Measurements from ENCODE around the gene LRMDA. TPM values are rescaled to one million over a fixed set of nuclear protein-coding genes. Genes with fewer than 3 reads are reported as not detected.

Gene LRMDA
- total RNA-seq, 5 donors from 2014 or later (not counting 1 experiment from before 2014, with no cell fraction given) = 0.30 to 1.2 TPM; not detected in 3

DNA sequence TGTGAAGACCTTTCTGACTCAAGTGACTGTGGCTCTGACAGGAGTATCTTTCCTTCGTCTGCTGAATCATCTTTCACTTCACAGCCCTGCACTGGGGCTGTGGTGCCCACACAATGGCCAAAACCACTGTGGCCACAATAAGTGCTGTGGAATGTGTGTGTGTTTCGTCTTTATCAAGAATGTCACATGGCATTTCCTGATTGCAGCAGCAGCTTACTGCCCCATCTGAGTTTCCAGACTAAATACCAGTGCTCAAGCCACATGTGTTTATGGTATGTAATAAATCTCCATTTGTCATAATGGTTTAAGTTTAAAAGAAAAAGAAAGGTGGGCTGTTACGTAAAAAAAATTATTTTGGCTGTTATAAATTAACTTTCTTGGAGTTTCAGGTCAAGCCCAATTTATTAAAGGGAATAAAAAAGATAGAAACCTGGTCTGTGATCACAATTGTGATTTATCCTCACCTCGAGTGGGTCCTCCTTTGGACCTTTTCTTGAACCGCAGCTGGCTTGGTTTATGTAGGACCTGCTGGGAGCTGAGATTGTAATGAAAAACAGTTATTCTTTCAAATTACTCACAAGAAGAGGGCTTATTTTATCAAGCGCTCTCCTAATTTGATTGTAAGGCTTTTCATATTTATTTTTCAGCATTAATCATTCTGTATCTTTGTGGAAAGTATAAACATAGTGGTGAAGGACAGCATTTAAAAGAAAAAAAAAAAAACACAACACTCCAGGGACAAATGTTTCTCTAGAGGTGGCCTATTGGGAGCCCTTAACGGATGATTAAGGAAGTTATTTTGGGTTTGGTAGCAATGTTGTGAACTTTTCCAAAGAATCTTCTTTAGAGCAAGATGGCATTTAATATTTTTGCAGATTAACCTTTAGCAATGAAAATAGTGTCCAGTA lies 116.2 kb downstream of the LRMDA start:
- Mint-ChIP-seq H3K4me3 (no peak overlapping the region), H3K9me3 (peaks cover 4 to 7% (median 4%) of the 10 kb centered on the region in 3 donors), H3K36me3 (no peaks in the 10 kb centered on the region), H3K4me1 (no peaks in the 10 kb centered on the region), H3K27ac (no peak overlapping the region), H3K27me3 (peaks cover 24 to 29% of the 10 kb centered on the region in 2 donors)
- Histone ChIP-seq H3K27ac (ENCODE audit: low read length) (no peak overlapping the region), H3K27me3 (replicated peaks in 1 of 2; ENCODE audit: control insufficient read depth in 2 of 2, extremely low read depth in 1 of 2, insufficient read depth in 2 of 2, low read length in 1 of 2) (peaks cover 0 to 1% of the 10 kb centered on the region in 2 experiments), H3K36me3 (ENCODE audit: control insufficient read depth in 2 of 2, extremely low read depth in 1 of 2, insufficient read depth in 1 of 2, low read length in 1 of 2) (no peaks in the 10 kb centered on the region), H3K9me3 (no peaks in the 10 kb centered on the region), H3K4me1 (ENCODE audit: control insufficient read depth in 1 of 2, extremely low read depth in 1 of 2, insufficient read depth in 2 of 2, low read length in 2 of 2) (no peaks in the 10 kb centered on the region), H3K4me3 (ENCODE audit: control insufficient read depth in 1 of 2, extremely low read depth in 1 of 2, low read length in 1 of 2) (no peak overlapping the region)
- ChIA-PET CTCF (no interaction called here), POLR2A (no interaction called here)
- 17% methylated on average over 1 of the region's 7 CpGs for WGBS (ENCODE audit: insufficient coverage)
- no peak for ATAC-seq (replicated peaks in 1 of 4)
- no peak for DNase-seq

GRCh38 chr10:75548356-75548755 lies 116.9 kb downstream of the LRMDA start:
- CTCF ChIA-PET = no interaction called here
- Mint-ChIP-seq H3K27ac (no peak overlapping the region), H3K36me3 (no peaks in the 10 kb centered on the region), H3K27me3 (peaks cover 24 to 27% of the 10 kb centered on the region in 2 donors), H3K9me3 (peaks cover 4 to 7% (median 4%) of the 10 kb centered on the region in 3 donors), H3K4me3 (no peak overlapping the region), H3K4me1 (no peaks in the 10 kb centered on the region)
- POLR2A ChIA-PET = no interaction called here
- DNase-seq = no peak
- Histone ChIP-seq H3K4me1 (ENCODE audit: control insufficient read depth in 1 of 2, extremely low read depth in 1 of 2, insufficient read depth in 2 of 2, low read length in 2 of 2) (no peaks in the 10 kb centered on the region), H3K27ac (ENCODE audit: low read length) (no peak overlapping the region), H3K9me3 (no peaks in the 10 kb centered on the region), H3K27me3 (replicated peaks in 1 of 2; ENCODE audit: control insufficient read depth in 2 of 2, extremely low read depth in 1 of 2, insufficient read depth in 2 of 2, low read length in 1 of 2) (no peaks in the 10 kb centered on the region), H3K36me3 (ENCODE audit: control insufficient read depth in 2 of 2, extremely low read depth in 1 of 2, insufficient read depth in 1 of 2, low read length in 1 of 2) (no peaks in the 10 kb centered on the region), H3K4me3 (ENCODE audit: control insufficient read depth in 1 of 2, extremely low read depth in 1 of 2, low read length in 1 of 2) (no peak overlapping the region)
- no peak for ATAC-seq (replicated peaks in 1 of 4)
- no CpG with 5 or more reads among the region's 1 CpG for WGBS (ENCODE audit: insufficient coverage)

GRCh38 chr10:75550191-75550590 lies 118.8 kb downstream of the LRMDA start:
- Histone ChIP-seq H3K4me1 (ENCODE audit: control insufficient read depth in 1 of 2, extremely low read depth in 1 of 2, insufficient read depth in 2 of 2, low read length in 2 of 2) (no peaks in the 10 kb centered on the region), H3K4me3 (ENCODE audit: control insufficient read depth in 1 of 2, extremely low read depth in 1 of 2, low read length in 1 of 2) (no peak overlapping the region), H3K36me3 (ENCODE audit: control insufficient read depth in 2 of 2, extremely low read depth in 1 of 2, insufficient read depth in 1 of 2, low read length in 1 of 2) (no peaks in the 10 kb centered on the region), H3K27ac (ENCODE audit: low read length) (no peak overlapping the region), H3K27me3 (replicated peaks in 1 of 2; ENCODE audit: control insufficient read depth in 2 of 2, extremely low read depth in 1 of 2, insufficient read depth in 2 of 2, low read length in 1 of 2) (no peaks in the 10 kb centered on the region), H3K9me3 (no peaks in the 10 kb centered on the region)
- Mint-ChIP-seq H3K27me3 (peaks cover 24 to 27% of the 10 kb centered on the region in 2 donors), H3K36me3 (no peaks in the 10 kb centered on the region), H3K9me3 (peaks cover 4 to 7% (median 4%) of the 10 kb centered on the region in 3 donors), H3K4me3 (no peak overlapping the region), H3K27ac (no peak overlapping the region), H3K4me1 (no peaks in the 10 kb centered on the region)
- no peak for ATAC-seq (replicated peaks in 1 of 4)
- ChIA-PET CTCF (no interaction called here), POLR2A (no interaction called here)
- DNase-seq = no peak

DNA sequence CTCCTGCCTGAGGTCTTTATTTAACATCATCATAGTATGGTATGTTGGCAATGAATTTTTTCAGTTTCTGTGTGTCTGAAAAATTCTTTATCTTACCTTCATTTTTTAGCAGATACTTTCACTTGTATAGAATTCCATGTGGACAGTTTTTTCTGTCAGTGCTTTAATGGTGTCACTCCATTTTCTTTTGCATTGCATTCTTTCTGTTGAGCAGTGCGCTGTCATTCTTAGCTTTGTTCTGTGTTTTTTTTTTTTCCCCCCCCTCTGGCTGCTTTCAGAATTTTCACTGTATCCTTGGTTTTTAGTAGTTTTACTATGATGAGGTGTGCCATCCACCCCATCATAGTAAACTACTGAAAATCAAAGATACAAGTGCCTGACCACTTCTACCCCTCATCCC lies 120.7 kb downstream of the LRMDA start:
- H3K27ac Mint-ChIP-seq = no peak overlapping the region
- CTCF ChIA-PET = no interaction called here
- H3K36me3 Mint-ChIP-seq = no peaks in the 10 kb centered on the region
- POLR2A ChIA-PET = no interaction called here
- Histone ChIP-seq H3K9me3 (no peaks in the 10 kb centered on the region), H3K4me3 (ENCODE audit: control insufficient read depth in 1 of 2, extremely low read depth in 1 of 2, low read length in 1 of 2) (no peak overlapping the region), H3K4me1 (ENCODE audit: control insufficient read depth in 1 of 2, extremely low read depth in 1 of 2, insufficient read depth in 2 of 2, low read length in 2 of 2) (no peaks in the 10 kb centered on the region), H3K27ac (ENCODE audit: low read length) (no peak overlapping the region), H3K27me3 (replicated peaks in 1 of 2; ENCODE audit: control insufficient read depth in 2 of 2, extremely low read depth in 1 of 2, insufficient read depth in 2 of 2, low read length in 1 of 2) (no peaks in the 10 kb centered on the region), H3K36me3 (ENCODE audit: control insufficient read depth in 2 of 2, extremely low read depth in 1 of 2, insufficient read depth in 1 of 2, low read length in 1 of 2) (no peaks in the 10 kb centered on the region)
- H3K4me3 Mint-ChIP-seq = no peak overlapping the region
- WGBS (ENCODE audit: insufficient coverage) = no CpG with 5 or more reads among the region's 1 CpG
- no peak for ATAC-seq (replicated peaks in 1 of 4)
- H3K9me3 Mint-ChIP-seq = peaks cover 4 to 7% (median 4%) of the 10 kb centered on the region in 3 donors
- H3K27me3 Mint-ChIP-seq = peaks cover 16 to 20% of the 10 kb centered on the region in 2 donors
- no peaks in the 10 kb centered on the region for H3K4me1 Mint-ChIP-seq
- DNase-seq = no peak

GRCh38 chr10:75553550-75553949 lies 122.1 kb downstream of the LRMDA start:
- H3K36me3 Mint-ChIP-seq = no peaks in the 10 kb centered on the region
- ATAC-seq (replicated peaks in 1 of 4) (no peak), DNase-seq (no peak)
- WGBS (ENCODE audit: insufficient coverage) = no CpG with 5 or more reads among the region's 1 CpG
- H3K9me3 Mint-ChIP-seq = peaks cover 4 to 7% (median 4%) of the 10 kb centered on the region in 3 donors
- H3K27me3 ChIP-seq (replicated peaks in 1 of 2; ENCODE audit: control insufficient read depth in 2 of 2, extremely low read depth in 1 of 2, insufficient read depth in 2 of 2, low read length in 1 of 2) = no peaks in the 10 kb centered on the region
- ChIA-PET CTCF (no interaction called here), POLR2A (no interaction called here)
- peaks cover 9 to 12% of the 10 kb centered on the region in 2 donors for H3K27me3 Mint-ChIP-seq
- H3K4me1 Mint-ChIP-seq = no peaks in the 10 kb centered on the region
- no peak overlapping the region for H3K4me3 Mint-ChIP-seq
- no peak overlapping the region for H3K4me3 ChIP-seq (ENCODE audit: control insufficient read depth in 1 of 2, extremely low read depth in 1 of 2, low read length in 1 of 2)
- H3K36me3 ChIP-seq (ENCODE audit: control insufficient read depth in 2 of 2, extremely low read depth in 1 of 2, insufficient read depth in 1 of 2, low read length in 1 of 2) = no peaks in the 10 kb centered on the region
- no peaks in the 10 kb centered on the region for H3K4me1 ChIP-seq (ENCODE audit: control insufficient read depth in 1 of 2, extremely low read depth in 1 of 2, insufficient read depth in 2 of 2, low read length in 2 of 2)
- no peaks in the 10 kb centered on the region for H3K9me3 ChIP-seq
- no peak overlapping the region for H3K27ac ChIP-seq (ENCODE audit: low read length)
- no peak overlapping the region for H3K27ac Mint-ChIP-seq

DNA sequence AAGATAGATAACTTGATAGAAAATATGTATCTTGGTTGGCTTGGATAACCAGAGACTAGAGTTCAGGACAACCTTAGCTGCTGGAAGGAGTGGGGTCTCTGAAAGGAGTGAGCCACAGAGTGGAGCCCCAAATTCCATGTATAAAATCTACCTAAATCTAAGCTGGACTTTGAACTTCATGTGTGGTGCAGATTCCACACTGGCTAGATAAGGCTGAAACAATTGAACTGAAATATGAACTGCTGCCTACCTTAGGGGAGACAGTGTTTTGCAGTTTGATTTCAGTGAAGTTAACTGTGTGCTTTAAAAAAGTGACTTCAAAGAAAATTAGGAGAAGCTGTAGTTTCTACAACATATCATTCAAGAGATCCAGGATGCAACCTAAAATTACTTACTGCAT lies 123.9 kb downstream of the LRMDA start:
- ATAC-seq (replicated peaks in 1 of 4) (no peak), DNase-seq (no peak)
- no peaks in the 10 kb centered on the region for H3K27me3 ChIP-seq (replicated peaks in 1 of 2; ENCODE audit: control insufficient read depth in 2 of 2, extremely low read depth in 1 of 2, insufficient read depth in 2 of 2, low read length in 1 of 2)
- peaks cover 9 to 12% of the 10 kb centered on the region in 2 donors for H3K27me3 Mint-ChIP-seq
- H3K4me3 ChIP-seq (ENCODE audit: control insufficient read depth in 1 of 2, extremely low read depth in 1 of 2, low read length in 1 of 2) = no peak overlapping the region
- H3K4me1 Mint-ChIP-seq = no peaks in the 10 kb centered on the region
- H3K9me3 Mint-ChIP-seq = peaks cover 0 to 7% (median 4%) of the 10 kb centered on the region in 3 donors
- no peak overlapping the region for H3K27ac ChIP-seq (ENCODE audit: low read length)
- ChIA-PET POLR2A (interaction anchor here in 1 of 2 donors (0.7 kb wide), 1 partner anchor 366 kb away, joined by 3 read pairs; no protein-coding TSS in a partner anchor), CTCF (no interaction called here)
- H3K4me1 ChIP-seq (ENCODE audit: control insufficient read depth in 1 of 2, extremely low read depth in 1 of 2, insufficient read depth in 2 of 2, low read length in 2 of 2) = no peaks in the 10 kb centered on the region
- no peaks in the 10 kb centered on the region for H3K36me3 Mint-ChIP-seq
- no peak overlapping the region for H3K4me3 Mint-ChIP-seq
- H3K9me3 ChIP-seq = no peaks in the 10 kb centered on the region
- H3K27ac Mint-ChIP-seq = no peak overlapping the region
- H3K36me3 ChIP-seq (ENCODE audit: control insufficient read depth in 2 of 2, extremely low read depth in 1 of 2, insufficient read depth in 1 of 2, low read length in 1 of 2) = no peaks in the 10 kb centered on the region

Measured in T-cell (primary cell).